Cortex of kidney (tissue), 1 donor: ENCODE measurements around the gene SMIM14.
"Not testable (repeated sequence)": the region's sequence is repeated elsewhere in the genome, so short reads cannot be mapped to it uniquely, and the experiment has no call there.

Source experiments
- DNase-seq: peaks from one replicate; lab custom pipeline; 2025; lab: John Stamatoyannopoulos, UW

SMIM14 gene

DNA sequence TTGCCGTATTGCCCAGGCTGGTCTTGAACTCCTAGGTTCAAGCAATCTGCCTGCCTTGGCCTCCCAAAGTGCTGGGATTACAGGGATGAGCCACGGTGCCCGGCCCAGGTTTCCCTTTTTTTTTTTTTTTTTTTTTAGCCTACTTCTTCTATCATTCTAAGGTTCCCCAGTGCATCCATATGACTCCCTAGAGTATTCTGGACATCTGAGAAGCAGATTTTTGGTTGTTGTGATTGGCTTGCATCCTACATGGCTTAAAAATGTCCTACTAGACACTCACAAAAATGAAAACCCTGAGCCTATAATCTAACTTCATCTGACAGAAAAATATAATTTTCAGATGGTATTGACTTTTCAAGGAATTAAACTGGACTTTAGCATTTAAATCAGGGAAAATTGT is 41.7 kb downstream of the SMIM14 start:
- no peak for DNase-seq

DNA sequence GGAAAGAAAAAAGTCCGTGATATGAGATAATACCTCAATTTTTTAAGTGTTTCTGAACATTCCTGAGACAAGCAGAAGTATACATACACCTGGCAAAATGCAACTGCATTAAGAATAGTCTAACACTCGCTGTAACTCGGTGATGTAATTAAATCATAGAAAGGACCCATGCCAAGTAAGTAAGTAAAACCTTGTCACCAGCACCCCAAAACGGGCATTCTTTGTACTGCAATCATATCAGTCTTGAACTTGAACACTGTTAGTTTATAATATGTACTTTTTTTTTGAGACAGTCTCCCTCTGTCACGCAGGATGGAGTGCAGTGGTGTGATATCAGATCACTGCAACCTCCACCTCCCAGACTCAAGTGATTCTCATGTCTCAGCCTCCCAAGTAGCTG is 47.4 kb downstream of the SMIM14 start:
- DNase-seq = no peak

DNA sequence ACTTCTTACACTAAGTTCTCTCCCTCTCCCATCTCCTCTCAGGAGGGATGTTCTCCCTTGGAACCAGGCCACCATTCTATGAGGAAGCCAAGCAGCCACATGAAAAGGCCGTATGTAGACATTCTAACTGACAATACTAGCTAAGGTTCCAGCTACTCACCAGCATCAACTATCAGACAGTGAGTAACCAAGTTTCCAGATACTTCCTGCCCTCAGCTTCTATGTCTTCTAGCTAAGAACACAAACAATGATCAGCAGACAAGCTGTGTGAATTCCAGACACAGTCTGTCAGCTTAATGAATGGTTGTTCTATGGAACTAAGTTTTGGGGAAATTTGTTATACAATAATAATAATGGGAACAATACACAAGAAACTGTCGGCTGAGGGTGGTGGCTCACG is 50.8 kb downstream of the SMIM14 start:
- DNase-seq = no peak

DNA sequence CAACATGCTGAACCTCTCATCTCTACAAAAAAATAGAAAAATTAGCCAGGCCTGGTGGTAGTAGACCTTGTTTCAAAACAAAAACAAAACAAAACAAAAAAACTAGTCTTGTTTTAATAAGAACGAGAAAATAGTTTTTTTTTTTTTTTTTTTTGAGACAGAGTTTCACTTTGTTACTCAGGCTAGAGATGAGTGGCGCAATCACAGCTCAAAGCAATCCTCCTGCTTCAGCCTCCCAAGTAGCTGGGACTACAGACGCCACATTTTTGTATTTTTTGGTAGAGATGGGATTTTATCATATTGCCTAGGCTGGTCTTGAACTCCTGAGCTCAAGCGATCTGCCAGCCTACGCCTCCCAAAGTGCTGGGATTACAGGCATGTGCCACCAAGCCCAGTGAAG is 63.7 kb downstream of the SMIM14 start:
- no peak for DNase-seq

DNA sequence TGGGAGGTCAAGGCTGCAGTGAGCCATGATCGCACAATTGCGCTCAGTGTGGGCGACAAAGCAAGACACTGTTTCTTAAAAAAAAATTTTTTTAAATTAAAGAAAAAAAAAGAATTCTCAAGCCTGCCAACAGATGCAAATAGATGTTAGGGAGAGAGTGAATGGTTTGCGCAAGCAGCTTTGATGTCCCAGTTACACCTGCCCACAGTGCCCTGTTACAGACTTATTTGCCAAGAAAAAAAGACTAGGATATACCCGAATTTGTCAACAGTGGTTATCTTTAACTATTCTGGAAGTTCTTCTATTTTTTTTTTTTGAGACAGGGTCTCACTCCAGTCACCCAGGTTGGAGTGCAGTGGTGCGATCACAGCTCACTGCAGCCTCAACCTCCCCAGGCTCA is 67.2 kb downstream of the SMIM14 start:
- no peak for DNase-seq

DNA sequence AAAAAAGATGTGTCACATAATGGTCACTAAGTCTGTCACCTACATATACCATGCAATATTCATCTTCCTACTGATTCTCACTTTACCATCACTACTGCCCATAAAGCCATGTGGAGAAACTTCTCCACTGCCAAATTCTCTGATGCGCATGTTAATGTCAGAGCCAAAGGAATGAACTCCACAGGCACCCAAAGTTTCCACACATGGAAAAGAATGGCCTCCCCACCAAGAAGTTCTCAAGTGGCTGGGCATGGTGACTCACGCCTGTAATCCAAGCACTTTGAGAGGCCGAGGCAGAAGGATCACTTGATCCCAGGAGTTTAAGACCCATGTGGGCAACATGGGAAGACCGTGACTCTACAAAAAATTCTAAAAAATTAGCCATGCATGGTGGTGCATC is 67.6 kb downstream of the SMIM14 start:
- DNase-seq = no peak

DNA sequence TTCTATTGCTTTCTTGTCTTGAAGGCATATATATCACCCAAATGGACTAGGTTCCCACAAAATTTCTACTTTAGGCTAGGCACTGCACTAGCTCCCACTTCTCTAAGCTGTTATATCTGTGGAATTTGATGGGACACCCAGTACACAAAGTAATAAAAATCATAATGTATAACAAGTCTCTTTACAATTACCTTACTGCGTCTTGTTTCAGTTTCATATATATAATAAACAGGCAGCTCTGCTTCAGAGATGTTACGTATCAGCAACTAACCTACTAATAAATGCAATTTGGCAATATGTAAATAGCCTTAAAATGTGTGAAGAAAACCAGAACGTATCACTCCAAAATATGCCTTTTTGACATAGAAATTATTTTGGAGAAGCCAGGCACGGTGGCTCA is 69.5 kb downstream of the SMIM14 start:
- no peak for DNase-seq

DNA sequence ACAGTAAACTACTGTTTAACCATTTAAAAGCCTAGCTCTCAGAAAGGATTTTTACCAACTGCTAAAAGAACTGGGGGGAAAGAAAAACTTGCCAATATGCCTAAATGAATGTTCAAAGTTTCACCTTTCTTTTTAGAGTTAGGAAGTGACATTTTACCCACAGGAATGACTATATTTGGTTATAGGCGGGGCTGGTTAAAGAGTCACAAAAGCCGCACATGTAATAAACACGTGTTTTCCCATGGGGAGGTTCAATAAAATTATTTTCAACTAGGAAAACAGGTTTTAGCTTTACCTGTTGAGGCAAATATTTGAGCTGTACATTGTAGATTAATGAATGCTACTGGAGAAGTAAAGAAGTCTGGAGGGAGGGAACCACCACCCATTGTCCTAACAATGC is 69.9 kb downstream of the SMIM14 start:
- no peak for DNase-seq

DNA sequence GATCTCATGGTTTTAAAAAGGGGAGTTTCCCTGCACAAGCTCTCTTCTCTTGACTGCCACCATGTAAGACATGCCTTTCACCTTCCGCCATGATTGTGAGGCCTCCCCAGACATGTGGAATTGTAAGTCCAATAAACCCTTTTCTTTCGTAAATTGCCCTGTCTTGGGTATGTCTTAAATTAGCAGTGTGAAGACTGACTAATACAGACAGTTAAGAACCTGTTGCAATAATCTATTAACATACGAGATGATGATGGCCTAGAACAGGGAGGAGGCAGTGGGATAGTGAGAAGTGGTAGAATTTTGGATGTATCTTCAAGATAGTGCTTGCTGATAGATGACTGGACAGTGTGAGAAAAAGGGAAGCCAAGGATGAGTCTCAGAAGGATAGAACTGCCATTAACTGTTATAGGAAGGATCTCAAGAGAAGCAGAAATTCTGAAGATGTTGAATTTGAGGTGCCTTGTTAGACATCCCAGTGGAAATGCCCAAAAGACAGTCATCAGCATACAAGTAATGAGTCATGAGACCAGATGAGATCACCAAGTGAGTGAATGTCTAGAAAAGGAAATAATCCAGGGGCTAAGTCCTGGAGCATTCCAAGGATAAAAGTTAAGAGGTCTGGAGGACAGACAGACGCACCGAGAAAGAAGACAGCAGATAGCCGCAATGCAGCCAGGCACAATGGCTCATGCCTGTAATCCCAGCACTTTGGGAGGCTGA is 72.6 kb downstream of the SMIM14 start:
- DNase-seq = no peak

DNA sequence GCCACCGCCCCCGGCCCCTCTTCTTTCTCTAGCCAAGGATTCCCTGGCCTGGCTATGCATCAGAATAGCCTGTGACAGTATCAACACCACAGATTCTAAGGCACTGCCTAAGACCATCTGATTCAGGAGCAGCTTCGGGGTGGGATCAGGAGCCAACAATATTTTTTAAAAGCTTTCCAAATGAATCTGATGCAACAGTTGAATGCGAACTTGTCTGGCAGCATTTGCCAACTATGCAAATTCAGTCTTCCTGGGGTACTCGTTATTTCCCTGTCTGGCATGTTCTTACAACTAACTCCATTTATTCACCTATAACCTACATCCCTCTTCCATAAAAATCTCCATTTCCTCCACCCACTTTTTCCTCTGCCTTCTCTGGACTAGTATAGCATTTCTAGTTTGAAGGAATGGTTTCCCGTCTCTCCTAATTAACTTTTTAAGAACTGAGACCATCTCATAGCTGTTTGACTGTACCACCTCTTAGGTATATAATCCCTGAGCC is 75.3 kb downstream of the SMIM14 start:
- no peak for DNase-seq

DNA sequence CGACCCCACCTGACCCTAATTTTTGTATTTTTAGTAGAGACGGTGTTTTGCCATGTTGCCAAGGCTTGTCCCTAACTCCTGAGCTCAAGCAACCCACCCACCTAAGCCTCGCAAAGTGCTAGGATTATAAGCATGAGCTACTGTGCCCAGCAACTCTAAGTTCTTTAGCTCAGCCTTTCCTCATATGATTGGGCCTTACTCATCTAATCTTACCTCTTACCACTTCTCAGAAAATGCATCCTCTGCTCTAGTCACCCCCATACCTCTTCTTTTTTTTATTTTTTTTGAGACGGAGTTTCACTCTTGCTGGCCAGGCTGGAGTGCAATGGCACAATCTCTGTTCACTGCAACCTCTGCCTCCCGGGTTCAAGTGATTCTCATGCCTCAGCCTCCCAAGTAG is 75.9 kb downstream of the SMIM14 start:
- no peak for DNase-seq

DNA sequence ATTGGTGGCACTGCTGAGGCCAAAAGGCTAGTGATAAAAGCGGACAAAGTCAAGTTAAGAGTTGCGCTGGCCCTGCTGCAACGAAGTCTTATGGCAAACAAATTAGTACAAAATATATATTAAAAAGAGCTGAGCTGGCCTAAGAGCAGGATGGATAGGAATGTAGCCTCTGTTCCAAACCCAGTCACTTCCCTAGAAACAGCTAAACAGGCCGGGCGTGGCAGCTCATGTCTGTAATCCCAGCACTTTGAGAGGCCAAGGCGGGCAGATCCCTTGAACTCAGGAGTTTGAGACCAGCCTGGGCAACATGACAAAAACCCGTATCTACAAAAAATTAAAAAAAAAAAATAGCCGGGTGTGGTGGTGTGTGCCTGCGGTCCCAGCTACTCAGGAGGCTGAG is 79.0 kb downstream of the SMIM14 start:
- no peak for DNase-seq

DNA sequence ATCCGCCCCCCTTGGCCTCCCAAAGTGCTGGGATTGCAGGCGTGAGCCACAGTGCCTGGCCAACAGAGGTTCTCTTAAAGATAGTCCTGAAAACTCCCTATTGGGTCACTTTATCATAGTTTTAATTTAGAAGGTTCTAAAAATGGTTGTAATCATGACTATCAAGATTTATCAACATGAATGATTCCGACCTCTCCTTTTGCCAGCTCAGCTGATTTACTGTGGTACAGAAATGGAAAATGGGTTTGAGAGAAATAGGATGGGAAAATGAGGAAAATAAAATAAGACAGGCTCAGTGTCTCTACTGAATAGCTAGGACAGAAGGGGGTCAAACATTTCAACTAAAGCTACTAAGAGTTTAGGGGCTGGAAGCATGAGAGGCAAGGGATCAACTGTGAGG is 83.2 kb downstream of the SMIM14 start:
- no peak for DNase-seq

DNA sequence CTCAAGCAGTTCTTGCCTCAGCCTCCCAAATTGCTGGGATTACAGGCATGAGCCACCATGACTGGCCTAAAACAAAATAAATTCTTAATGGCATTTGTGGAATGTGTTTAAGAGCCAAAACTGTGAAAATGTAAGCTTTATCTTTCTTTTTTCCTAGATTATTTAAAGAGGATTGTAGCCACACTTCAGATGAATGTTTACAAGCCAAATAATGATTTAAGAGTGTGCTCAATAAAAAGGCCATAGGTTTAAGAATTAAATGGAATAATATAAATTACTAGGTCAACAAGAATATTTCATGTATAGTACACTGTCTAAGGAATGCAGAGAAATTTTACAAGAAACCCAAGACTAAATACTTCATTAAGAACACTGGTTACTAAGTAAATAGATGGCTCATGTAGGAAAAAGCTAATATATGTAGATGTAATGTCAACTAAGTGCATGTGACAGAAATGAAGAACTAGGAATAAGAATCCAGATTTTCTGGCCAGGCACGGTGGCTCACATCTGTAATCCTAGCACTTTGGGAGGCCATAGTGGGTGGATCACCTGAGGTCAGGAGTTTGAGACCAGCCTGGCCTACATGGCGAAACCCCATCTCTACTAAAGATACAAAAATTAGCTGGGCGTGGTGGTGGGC is 90.1 kb downstream of the SMIM14 start:
- DNase-seq = no peak

DNA sequence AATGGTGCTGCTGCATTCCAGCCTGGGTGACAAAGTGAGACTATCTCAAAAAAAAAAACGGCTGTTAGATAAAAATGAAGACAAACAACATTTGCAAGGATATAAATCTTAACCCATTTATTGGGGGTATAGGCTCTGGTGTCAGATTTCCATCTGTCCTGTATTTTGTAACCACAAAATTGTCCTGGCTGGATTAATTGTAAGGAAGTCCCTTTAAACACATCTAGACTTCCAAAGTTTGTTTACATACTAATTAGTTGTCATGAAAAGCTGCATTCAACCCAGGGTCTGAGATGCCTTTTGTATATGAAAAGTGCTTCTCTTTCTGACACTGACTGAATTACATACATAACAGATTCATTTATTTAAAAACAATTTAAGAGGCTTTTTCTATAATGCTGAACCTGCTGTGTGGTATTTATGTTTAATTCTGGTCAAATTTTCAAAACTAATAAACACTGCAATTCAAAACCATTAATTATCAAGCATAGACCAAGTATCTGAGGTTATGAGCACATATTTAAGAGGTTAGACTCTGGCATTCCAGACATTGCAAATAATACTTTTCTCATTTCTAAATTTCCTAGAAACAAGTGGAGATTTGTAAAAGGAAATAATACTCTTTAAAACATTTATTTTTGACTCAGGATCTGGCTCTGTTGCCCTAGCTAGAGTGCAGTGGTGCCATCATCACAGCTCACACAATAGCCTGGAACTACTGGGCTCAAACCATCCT is 93.9 kb downstream of the SMIM14 start:
- DNase-seq = no peak

DNA sequence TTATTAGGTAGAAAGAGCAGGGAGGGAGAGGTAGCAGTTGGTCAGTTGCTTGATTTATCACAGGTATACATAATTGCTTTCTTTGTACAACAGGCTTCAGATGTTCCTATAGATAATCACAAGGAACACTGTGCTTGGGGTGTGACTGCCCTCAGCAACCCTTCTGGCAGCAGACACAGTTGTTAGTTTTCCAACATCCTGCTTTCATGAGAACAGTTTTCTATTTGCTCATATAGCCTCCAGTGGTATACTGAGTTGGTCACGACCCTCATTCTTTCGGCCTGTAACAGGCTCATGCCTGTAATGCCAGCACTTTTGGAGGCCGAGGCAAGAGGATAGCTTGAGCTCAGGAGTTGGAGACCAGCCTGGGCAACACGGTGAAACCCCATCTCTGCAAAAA is 94.6 kb downstream of the SMIM14 start:
- not testable (repeated sequence) for DNase-seq

DNA sequence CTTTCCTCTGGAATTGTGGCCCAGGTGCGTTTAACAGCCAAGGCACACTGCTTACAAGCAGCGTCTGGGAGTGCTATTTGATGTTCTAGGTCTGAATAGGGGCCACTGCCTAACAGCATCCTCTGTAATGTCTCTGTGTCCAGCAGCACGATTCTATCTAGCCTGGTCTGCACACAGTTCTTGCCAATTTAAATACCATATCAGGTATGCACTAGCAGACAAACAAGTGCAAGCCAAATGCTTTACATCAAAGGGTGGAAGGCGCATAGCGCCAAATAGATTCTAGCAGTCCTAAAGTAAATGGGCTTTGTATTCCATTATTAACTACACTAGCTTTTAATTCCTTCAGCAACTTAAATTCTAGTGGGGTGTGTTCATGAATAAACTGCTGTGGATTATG is 95.6 kb downstream of the SMIM14 start:
- DNase-seq = no peak

DNA sequence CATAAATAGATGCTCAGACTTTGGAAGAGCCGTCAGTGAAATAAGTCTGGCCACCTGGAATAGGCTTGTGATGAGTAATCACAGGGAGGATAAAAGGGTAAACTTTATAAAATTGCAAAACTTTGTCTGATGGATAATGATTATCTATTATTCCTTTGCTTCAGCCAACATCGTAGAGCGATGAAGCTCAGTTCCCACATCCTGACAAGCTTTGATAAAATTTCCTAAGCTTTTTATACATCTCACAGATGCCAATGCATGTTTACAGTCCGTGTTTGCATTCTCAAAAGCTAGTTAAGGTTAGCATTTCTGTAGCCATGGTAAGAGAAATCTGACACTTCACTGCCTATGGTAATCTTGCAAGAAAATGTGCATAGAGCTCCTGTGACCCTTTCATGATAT is 96.1 kb downstream of the SMIM14 start:
- DNase-seq = no peak

DNA sequence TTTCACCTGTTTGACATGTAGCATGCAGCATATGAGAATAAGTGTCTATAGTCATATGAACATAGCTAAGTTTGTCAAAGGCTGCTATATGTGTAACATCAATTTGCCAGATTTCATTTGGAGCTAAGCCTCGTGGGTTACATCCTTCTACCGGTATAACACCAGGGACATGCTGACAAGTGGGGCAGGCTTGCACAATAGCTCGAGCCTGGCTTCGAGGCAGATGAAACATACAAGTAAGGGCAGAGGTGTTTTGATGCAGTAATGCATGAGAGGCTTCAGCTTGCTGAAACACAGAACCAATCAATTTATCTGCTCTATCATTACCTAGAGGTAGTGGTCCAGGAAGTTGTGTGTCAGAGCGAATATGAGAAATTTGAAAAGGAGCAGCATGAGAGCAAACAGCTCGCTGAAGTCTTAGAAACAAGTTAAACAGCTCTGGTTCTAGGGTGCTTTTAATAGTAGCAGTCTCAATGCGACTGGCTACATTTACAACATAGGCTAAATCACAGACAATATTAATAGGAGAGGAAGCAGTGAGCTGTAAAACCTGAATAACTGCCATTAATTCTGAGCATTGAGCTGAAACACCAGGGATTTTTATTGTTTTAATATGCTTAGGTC is 96.6 kb downstream of the SMIM14 start:
- no peak for DNase-seq

DNA sequence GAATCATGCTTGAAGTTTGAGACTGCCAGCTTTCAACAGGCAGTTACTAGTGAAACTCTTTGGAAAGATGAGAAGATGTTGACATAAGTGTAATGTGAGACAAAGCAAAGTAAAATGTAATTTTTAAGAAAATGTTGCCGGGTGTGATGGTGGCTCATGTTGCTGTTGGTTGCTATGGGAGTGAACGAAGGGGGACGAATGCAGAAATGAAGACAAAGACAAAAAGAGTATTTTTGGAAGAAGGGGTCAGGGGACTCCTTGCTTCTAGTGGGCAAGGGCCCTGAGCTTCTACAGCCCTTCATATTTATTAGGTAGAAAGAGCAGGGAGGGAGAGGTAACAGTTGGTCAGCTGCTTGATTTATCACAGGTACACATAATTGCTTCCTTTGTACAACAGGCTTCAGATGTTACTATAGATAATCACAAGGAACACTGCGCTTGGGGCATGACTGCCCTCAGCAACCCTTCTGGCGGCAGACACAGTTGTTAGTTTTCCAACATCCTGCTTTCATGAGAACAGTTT is 99.5 kb downstream of the SMIM14 start:
- DNase-seq = no peak

DNA sequence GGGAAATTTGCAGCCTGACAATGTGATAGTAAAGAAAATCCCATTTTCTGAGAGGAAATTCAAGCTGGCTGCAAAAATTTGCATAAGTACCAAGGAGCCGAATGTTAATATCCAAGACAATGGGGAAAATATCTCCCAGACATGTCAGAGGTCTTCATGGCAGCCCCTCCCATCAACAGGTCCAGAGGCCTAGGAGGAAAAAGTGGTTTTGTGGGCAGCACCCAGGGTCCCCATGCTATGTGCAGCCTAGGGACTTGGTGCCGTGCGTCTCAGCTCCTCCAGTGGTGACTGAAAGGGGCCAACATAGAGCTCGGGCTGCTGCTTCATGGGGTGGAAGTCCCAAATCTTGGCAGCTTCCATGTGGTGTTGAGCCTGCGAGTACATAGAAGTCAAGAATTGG is 105.1 kb downstream of the SMIM14 start:
- no peak for DNase-seq

DNA sequence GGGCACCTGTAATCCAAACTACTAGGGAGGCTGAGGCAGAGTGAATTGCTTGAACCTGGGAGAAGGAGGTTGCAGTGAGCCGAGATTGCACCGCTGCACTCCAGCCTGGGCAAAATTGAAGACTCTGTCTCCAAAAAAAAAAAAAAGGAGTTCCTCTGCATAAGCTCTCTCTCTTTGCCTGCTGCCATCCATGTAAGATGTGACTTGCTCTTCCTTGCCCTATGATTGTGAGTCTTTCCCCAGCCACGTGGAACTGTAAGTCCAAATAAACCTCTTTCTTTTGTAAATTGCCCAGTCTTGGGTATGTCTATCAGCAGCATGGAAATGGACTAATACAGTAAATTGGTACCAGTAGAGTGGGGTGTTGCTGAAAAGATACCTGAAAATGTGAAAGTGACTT is 106.4 kb downstream of the SMIM14 start:
- DNase-seq = not testable (repeated sequence)
